HCT116 (cell line): ENCODE measurements around the gene CDC42BPB. TPM values are rescaled to one million over a fixed set of nuclear protein-coding genes. Genes with fewer than 3 reads are reported as not detected.

Experiments used
- ATAC-seq: fragments of 200-7000 bp; cut with Tn5 transposase; 2 replicates; pipeline ENCODE4 v1.9.1; 2020; ENCODE audit warnings: mild to moderate bottlenecking, moderate library complexity
- BruUV-seq: library from RNA; stranded (reverse); fragments of 400-500 nt; replicated peaks from 2 replicates; lab custom pipeline; 2021; lab: Mats Ljungman, UMichigan
- CTCF ChIA-PET: fragments of 300-600 bp; sonication (Branson Sonifier 250); formaldehyde crosslinking; loops from one replicate; lab custom pipeline; 2021; ENCODE audit warnings: antibody characterized with exemption; lab: Charles Lee
- POLR2A ChIA-PET: fragments of 300-600, 350-600 bp; sonication (Branson Sonifier 250); formaldehyde crosslinking; loops from one replicate; lab custom pipeline; 2021; ENCODE audit warnings: antibody characterized with exemption; lab: Charles Lee
- RAD21 ChIA-PET, 2 experiments: fragments of 300-600 bp; sonication (Branson Sonifier 250); formaldehyde crosslinking; loops; one replicate each; lab custom pipeline; 2023; ENCODE audit warnings: low total read pairs in 2 of 2; ENCODE audit not compliant: uncharacterized antibody in 2 of 2, unreplicated experiment in 2 of 2, low non-redundant PET in 1 of 2; lab: Charles Lee
- DNase-seq: peaks from one replicate; pipeline ENCODE4 v3.0.0-alpha.2; 2010; ENCODE audit warnings: low read depth, low spot score
- H2AFZ ChIP-seq: fragments of 200-600 bp; shearing (Covaris generic), sonication (generic); 2 replicates; pipeline ENCODE4 v1.6.1; 2017; ENCODE audit warnings: low read depth, mixed run types, mixed read lengths, antibody characterized with exemption, low read length; ENCODE audit not compliant: poor library complexity, severe bottlenecking
- H3K27ac ChIP-seq: 2 replicates; pipeline ENCODE4 v1.5.1; 2012; ENCODE audit warnings: low read depth, low read length
- H3K27me3 ChIP-seq: fragments of 200-600 bp; sonication (generic); 2 replicates; pipeline ENCODE4 v1.6.1; 2016; ENCODE audit warnings: mixed run types, low read length, mixed read lengths; ENCODE audit not compliant: insufficient read depth
- H3K36me3 ChIP-seq, 2 experiments: fragments of 200-500 bp in 1 of 2; fragments of 200-600 bp in 1 of 2; sonication (Bioruptor generic) in 1 of 2; sonication (generic) in 1 of 2; 2 replicates each; pipeline versions ENCODE4 v1.5.1 to v1.6.1; 2014 to 2016; ENCODE audit warnings: low read length in 2 of 2, inconsistent platforms in 1 of 2, mixed read lengths in 1 of 2, mixed run types in 1 of 2; ENCODE audit not compliant: insufficient read depth in 2 of 2, control insufficient read depth in 1 of 2
- H3K4me1 ChIP-seq, 2 experiments: fragments of 200-600 bp in 1 of 2; sonication (generic) in 1 of 2; 2 replicates each; pipeline versions ENCODE4 v1.5.1 to v1.6.1; 2012 to 2017; ENCODE audit warnings: low read length in 2 of 2, inconsistent platforms in 1 of 2, mild to moderate bottlenecking in 1 of 2, mixed read lengths in 1 of 2, mixed run types in 1 of 2, moderate library complexity in 1 of 2; ENCODE audit not compliant: insufficient read depth in 2 of 2, control insufficient read depth in 1 of 2
- H3K4me2 ChIP-seq: fragments of 200-600 bp; sonication (generic); 2 replicates; pipeline ENCODE4 v1.6.1; 2017; ENCODE audit warnings: mixed run types, low read length, mixed read lengths
- H3K4me3 ChIP-seq, 2 experiments: fragments of 200-600 bp in 1 of 2; sonication (generic) in 1 of 2; replicated peaks in 1 of 2; 2 replicates each; pipeline ENCODE4 v1.5.1; 2011 to 2016; ENCODE audit warnings: low read length in 2 of 2, control low read depth in 1 of 2, low read depth in 1 of 2, mild to moderate bottlenecking in 1 of 2, mixed read lengths in 1 of 2, mixed run types in 1 of 2
- H3K79me2 ChIP-seq: fragments of 200-600 bp; sonication (generic); 2 replicates; pipeline ENCODE4 v1.6.1; 2017; ENCODE audit warnings: mild to moderate bottlenecking, mixed run types, low read length, moderate library complexity, mixed read lengths; ENCODE audit not compliant: insufficient read depth
- H3K9ac ChIP-seq: fragments of 200-600 bp; sonication (generic); 2 replicates; pipeline ENCODE4 v1.6.1; 2016; ENCODE audit warnings: low read length, mixed read lengths
- H3K9me2 ChIP-seq: fragments of 200-600 bp; sonication (generic), shearing (Covaris generic); 2 replicates; pipeline ENCODE4 v1.6.1; 2017; ENCODE audit warnings: mixed run types, mild to moderate bottlenecking, moderate library complexity; ENCODE audit not compliant: insufficient read depth
- H3K9me3 ChIP-seq, 2 experiments: fragments of 200-500 bp in 1 of 2; fragments of 200-600 bp in 1 of 2; sonication (Bioruptor generic) in 1 of 2; sonication (generic) in 1 of 2; 2 replicates each; pipeline ENCODE4 v1.6.1; 2014 to 2017; ENCODE audit warnings: low read length in 2 of 2, mixed read lengths in 2 of 2, inconsistent platforms in 1 of 2, low read depth in 1 of 2, mild to moderate bottlenecking in 1 of 2, mixed run types in 1 of 2, moderate library complexity in 1 of 2; ENCODE audit not compliant: control insufficient read depth in 1 of 2, insufficient read depth in 1 of 2
- H4K20me1 ChIP-seq: fragments of 200-600 bp; sonication (generic), shearing (Covaris generic); 2 replicates; pipeline ENCODE4 v1.6.1; 2017; ENCODE audit warnings: mixed run types, mild to moderate bottlenecking, moderate library complexity; ENCODE audit not compliant: insufficient read depth
- YY1 ChIP-seq: IDR thresholded peaks from 2 replicates; pipeline ENCODE4 v1.6.1; 2011; ENCODE audit warnings: low read length, low read depth, moderate library complexity, mild to moderate bottlenecking; ENCODE audit not compliant: insufficient replicate concordance; ENCODE audit errors: extremely low read depth
- intact Hi-C: fragments of 100-400 bp; cut with micrococcal nuclease; formaldehyde crosslinking; loops from 2 replicates; pipeline ENCODE4 v1.10.0; 2022
- total RNA-seq: library from RNA; stranded (reverse); gene quantifications from one replicate; pipeline ENCODE4 v1.2.1, GENCODE V29; 2021; ENCODE audit not compliant: unreplicated experiment
- TF ChIP-seq, protein P1 (sequence below), 3 experiments: fragments of 200-600 bp in 1 of 3; sonication (generic) in 1 of 3; IDR thresholded peaks in 2 of 3; conservative IDR thresholded peaks in 1 of 3; 2 replicates each; pipeline ENCODE4 v1.5.1; 2012 to 2017; ENCODE audit warnings: low read depth in 2 of 3, low read length in 2 of 3, antibody characterized with exemption in 1 of 3, borderline replicate concordance in 1 of 3, control low read depth in 1 of 3, mild to moderate bottlenecking in 1 of 3, mixed read lengths in 1 of 3, mixed run types in 1 of 3, moderate library complexity in 1 of 3; ENCODE audit not compliant: insufficient read depth in 1 of 3

CDC42BPB gene
- total RNA-seq, 1 experiment from 2014 or later = 85.6 TPM

GRCh38 chr14:103085106-103086091 lies 28.1 kb upstream of the CDC42BPB start:
- Histone ChIP-seq H3K9me3 (no peaks in the 10 kb centered on the region), H4K20me1 (no peaks in the 10 kb centered on the region), H3K27me3 (no peaks in the 10 kb centered on the region), H2AFZ (no peak overlapping the region), H3K4me1 (no peaks in the 10 kb centered on the region), H3K9me2 (no peaks in the 10 kb centered on the region), H3K4me3 (no peak overlapping the region), H3K79me2 (no peaks in the 10 kb centered on the region), H3K4me2 (no peak overlapping the region), H3K9ac (no peak overlapping the region), H3K36me3 (no peaks in the 10 kb centered on the region), H3K27ac (no peak overlapping the region)
- ChIA-PET RAD21 (no interaction called here), CTCF (interaction anchor here (1.7 kb wide), 1 partner anchor 11 kb away, joined by 5 read pairs; no protein-coding TSS in a partner anchor), POLR2A (no interaction called here)
- TF ChIP-seq YY1 = no peak
- TF ChIP-seq, protein P1, sequence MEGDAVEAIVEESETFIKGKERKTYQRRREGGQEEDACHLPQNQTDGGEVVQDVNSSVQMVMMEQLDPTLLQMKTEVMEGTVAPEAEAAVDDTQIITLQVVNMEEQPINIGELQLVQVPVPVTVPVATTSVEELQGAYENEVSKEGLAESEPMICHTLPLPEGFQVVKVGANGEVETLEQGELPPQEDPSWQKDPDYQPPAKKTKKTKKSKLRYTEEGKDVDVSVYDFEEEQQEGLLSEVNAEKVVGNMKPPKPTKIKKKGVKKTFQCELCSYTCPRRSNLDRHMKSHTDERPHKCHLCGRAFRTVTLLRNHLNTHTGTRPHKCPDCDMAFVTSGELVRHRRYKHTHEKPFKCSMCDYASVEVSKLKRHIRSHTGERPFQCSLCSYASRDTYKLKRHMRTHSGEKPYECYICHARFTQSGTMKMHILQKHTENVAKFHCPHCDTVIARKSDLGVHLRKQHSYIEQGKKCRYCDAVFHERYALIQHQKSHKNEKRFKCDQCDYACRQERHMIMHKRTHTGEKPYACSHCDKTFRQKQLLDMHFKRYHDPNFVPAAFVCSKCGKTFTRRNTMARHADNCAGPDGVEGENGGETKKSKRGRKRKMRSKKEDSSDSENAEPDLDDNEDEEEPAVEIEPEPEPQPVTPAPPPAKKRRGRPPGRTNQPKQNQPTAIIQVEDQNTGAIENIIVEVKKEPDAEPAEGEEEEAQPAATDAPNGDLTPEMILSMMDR (IDR thresholded peaks at IDR 0.05 in 2 of 3, conservative IDR thresholded peaks at IDR 0.05 in 1 of 3; ENCODE audit: borderline replicate concordance in 1 of 3, insufficient read depth in 1 of 3, low read depth in 2 of 3, low read length in 2 of 3) = peak in 2 of 3 experiments; percentile 17 to 24; a peak in 1 of 6 replicates
- DNase-seq = no peak
- ATAC-seq = peak; percentile 55
- intact Hi-C loops = no loop called here
- no TSS peak for BruUV-seq
